Astrocyte (in vitro differentiated cells and primary cell): Measurements from ENCODE around the gene FILIP1L. TPM values are rescaled to one million over a fixed set of nuclear protein-coding genes. Genes with fewer than 3 reads are reported as not detected.
A peak's percentile ranks its signal among the peaks of the same experiment; 100 is the strongest.
"Not testable (repeated sequence)": the region's sequence is repeated elsewhere in the genome, so short reads cannot be mapped to it uniquely, and the experiment has no call there.

Experiments used
- DNase-seq: peaks from one replicate; pipeline ENCODE4 v3.0.0-alpha.2; 2010; ENCODE audit warnings: low read depth
- FAIRE-seq: peaks from 2 replicates; lab custom pipeline; 2011; peaks lifted over from hg19 to GRCh38; lab: Jason Lieb, UNC
- H2AFZ ChIP-seq: 2 replicates; pipeline ENCODE4 v1.6.0; 2012; ENCODE audit warnings: low read depth, low read length, inconsistent platforms
- H3K27ac ChIP-seq: 2 replicates; pipeline ENCODE4 v1.5.1; 2011; ENCODE audit warnings: low read depth, low read length, inconsistent platforms
- H3K27me3 ChIP-seq: 2 replicates; pipeline ENCODE4 v1.6.0; 2011; ENCODE audit warnings: low read length, inconsistent platforms; ENCODE audit not compliant: insufficient read depth
- H3K36me3 ChIP-seq: 2 replicates; pipeline ENCODE4 v1.5.1; 2011; ENCODE audit warnings: low read length, inconsistent platforms; ENCODE audit not compliant: insufficient read depth
- H3K4me1 ChIP-seq: 2 replicates; pipeline ENCODE4 v1.5.1; 2011; ENCODE audit warnings: low read length, inconsistent platforms; ENCODE audit not compliant: insufficient read depth
- H3K4me2 ChIP-seq: 2 replicates; pipeline ENCODE4 v1.6.0; 2012; ENCODE audit warnings: low read length, inconsistent platforms
- H3K4me3 ChIP-seq: 2 replicates; pipeline ENCODE4 v1.5.1; 2011; ENCODE audit warnings: low read depth, mild to moderate bottlenecking, low read length, inconsistent platforms; ENCODE audit not compliant: insufficient read depth
- H3K79me2 ChIP-seq: 2 replicates; pipeline ENCODE4 v1.6.0; 2012; ENCODE audit warnings: mild to moderate bottlenecking, low read length, inconsistent platforms; ENCODE audit not compliant: insufficient read depth
- H3K9ac ChIP-seq: 2 replicates; pipeline ENCODE4 v1.6.0; 2012; ENCODE audit warnings: mild to moderate bottlenecking, low read length, inconsistent platforms
- H3K9me3 ChIP-seq: 2 replicates; pipeline ENCODE4 v1.5.1; 2012; ENCODE audit warnings: low read depth, mild to moderate bottlenecking, low read length, inconsistent platforms; ENCODE audit not compliant: insufficient read depth
- H4K20me1 ChIP-seq: 2 replicates; pipeline ENCODE4 v1.6.0; 2012; ENCODE audit warnings: low read length, inconsistent platforms; ENCODE audit not compliant: insufficient read depth
- H3K27ac Mint-ChIP-seq: one replicate; pipeline ENCODE4 v1.8.0; 2021; ENCODE audit warnings: mild to moderate bottlenecking, mixed read lengths; ENCODE audit not compliant: unreplicated experiment
- H3K27me3 Mint-ChIP-seq: one replicate; pipeline ENCODE4 v1.8.0; 2021; ENCODE audit warnings: low read depth, mixed read lengths; ENCODE audit not compliant: unreplicated experiment
- H3K36me3 Mint-ChIP-seq: one replicate; pipeline ENCODE4 v1.8.0; 2021; ENCODE audit warnings: low read depth, mixed read lengths; ENCODE audit not compliant: unreplicated experiment
- H3K4me1 Mint-ChIP-seq: one replicate; pipeline ENCODE4 v1.8.0; 2021; ENCODE audit warnings: low read depth, mixed read lengths; ENCODE audit not compliant: unreplicated experiment
- H3K4me3 Mint-ChIP-seq: one replicate; pipeline ENCODE4 v1.8.0; 2021; ENCODE audit warnings: mild to moderate bottlenecking, moderate library complexity, mixed read lengths; ENCODE audit not compliant: unreplicated experiment
- H3K9me3 Mint-ChIP-seq: one replicate; pipeline ENCODE4 v1.8.0; 2021; ENCODE audit warnings: mild to moderate bottlenecking, mixed read lengths; ENCODE audit not compliant: unreplicated experiment
- CTCF ChIP-seq: IDR thresholded peaks from 2 replicates; pipeline ENCODE4 v1.5.1; 2011; ENCODE audit warnings: low read depth, mild to moderate bottlenecking, inconsistent platforms, low read length, moderate library complexity; ENCODE audit not compliant: insufficient read depth
- EZH2 ChIP-seq: IDR thresholded peaks from 2 replicates; pipeline ENCODE4 v1.6.1; 2012; ENCODE audit warnings: mild to moderate bottlenecking, low read length, inconsistent platforms; ENCODE audit not compliant: insufficient read depth
- total RNA-seq: library from RNA; stranded (reverse); gene quantifications from 2 replicates; pipeline ENCODE4 v1.2.1, GENCODE V29; 2021

FILIP1L gene
- total RNA-seq, 1 donor from 2014 or later = 209 TPM

- H3K4me1 Mint-ChIP-seq = peaks cover 33% of the 10 kb centered on the region
- FAIRE-seq = no peak
- H3K27ac Mint-ChIP-seq = no peak overlapping the region
These were observed 17.4 kb downstream of the FILIP1L start for GRCh38 chr3:100096866-100097265.

GRCh38 chr3:100096286-100096685 is 18.0 kb downstream of the FILIP1L start:
- not testable (repeated sequence) for H3K27me3 ChIP-seq, H2AFZ ChIP-seq, H3K36me3 ChIP-seq, H3K9me3 Mint-ChIP-seq, H4K20me1 ChIP-seq, H3K27ac ChIP-seq, FAIRE-seq, H3K36me3 Mint-ChIP-seq, H3K9ac ChIP-seq, H3K4me3 ChIP-seq, H3K27me3 Mint-ChIP-seq, H3K4me3 Mint-ChIP-seq, H3K79me2 ChIP-seq, DNase-seq, H3K9me3 ChIP-seq, H3K4me2 ChIP-seq
- peaks cover 14% of the 10 kb centered on the region for H3K4me1 ChIP-seq
- peaks cover 33% of the 10 kb centered on the region for H3K4me1 Mint-ChIP-seq
- H3K27ac Mint-ChIP-seq = peak overlapping the region; percentile 7

More at GRCh38 chr3:100096866-100097265, 17.4 kb downstream of the FILIP1L start:
- Histone ChIP-seq H2AFZ (no peak overlapping the region), H3K36me3 (no peaks in the 10 kb centered on the region), H3K4me2 (no peak overlapping the region), H3K4me3 (no peak overlapping the region), H3K4me1 (peaks cover 14% of the 10 kb centered on the region), H3K79me2 (no peaks in the 10 kb centered on the region), H3K9me3 (no peaks in the 10 kb centered on the region), H3K27ac (no peak overlapping the region), H3K9ac (no peak overlapping the region), H4K20me1 (no peaks in the 10 kb centered on the region), H3K27me3 (no peaks in the 10 kb centered on the region)
- TF ChIP-seq CTCF = no peak
- TF ChIP-seq EZH2 = no peak
- no peak overlapping the region for H3K4me3 Mint-ChIP-seq
- H3K27me3 Mint-ChIP-seq = no peaks in the 10 kb centered on the region
- no peak for DNase-seq
- H3K36me3 Mint-ChIP-seq = no peaks in the 10 kb centered on the region
- no peaks in the 10 kb centered on the region for H3K9me3 Mint-ChIP-seq

GRCh38 chr3:100093831-100094230 is 20.5 kb downstream of the FILIP1L start:
- TF ChIP-seq EZH2 = no peak
- no peak for TF ChIP-seq CTCF
- Histone ChIP-seq H3K9me3 (no peaks in the 10 kb centered on the region), H2AFZ (no peak overlapping the region), H3K4me3 (no peak overlapping the region), H3K79me2 (no peaks in the 10 kb centered on the region), H4K20me1 (no peaks in the 10 kb centered on the region), H3K36me3 (no peaks in the 10 kb centered on the region), H3K4me2 (no peak overlapping the region), H3K27me3 (no peaks in the 10 kb centered on the region), H3K9ac (no peak overlapping the region), H3K27ac (no peak overlapping the region), H3K4me1 (peaks cover 11% of the 10 kb centered on the region)
- Mint-ChIP-seq H3K4me3 (no peak overlapping the region), H3K9me3 (no peaks in the 10 kb centered on the region), H3K27ac (no peak overlapping the region), H3K36me3 (no peaks in the 10 kb centered on the region), H3K4me1 (peaks cover 35% of the 10 kb centered on the region), H3K27me3 (no peaks in the 10 kb centered on the region)
- DNase-seq (no peak), FAIRE-seq (no peak)
